SK-N-SH (cell line): ENCODE data around the gene ISLR. TPM values are rescaled to one million over a fixed set of nuclear protein-coding genes. Genes with fewer than 3 reads are reported as not detected.

Experiments
- CTCF ChIA-PET: fragments of 300-600, 350-600 bp; formaldehyde crosslinking; extraction: SDS; loops from one replicate; lab custom pipeline; 2021; lab: Yijun Ruan, JAX
- POLR2A ChIA-PET: fragments of 350-600 bp; sonication (Branson Sonifier 250); formaldehyde crosslinking; extraction: SDS; loops from one replicate; lab custom pipeline; 2020; ENCODE audit warnings: antibody characterized with exemption, inconsistent platforms; lab: Yijun Ruan, JAX
- DNase-seq: peaks from one replicate; pipeline ENCODE4 v3.0.0; 2012
- H2AFZ ChIP-seq: fragments of 200-600 bp; sonication (generic); 2 replicates; pipeline ENCODE4 v1.8.1; 2016; ENCODE audit warnings: antibody characterized with exemption, mild to moderate bottlenecking, low read depth
- H3F3A ChIP-seq: fragments of 200-600 bp; sonication (generic); replicated peaks from 2 replicates; pipeline ENCODE3; 2016; ENCODE audit warnings: antibody characterized with exemption, mild to moderate bottlenecking; ENCODE audit not compliant: insufficient read depth
- H3K27ac ChIP-seq, 2 experiments: fragments of 200-500 bp in 1 of 2; fragments of 200-600 bp in 1 of 2; sonication (Bioruptor generic) in 1 of 2; sonication (generic), shearing (Covaris generic) in 1 of 2; 2 replicates each; pipeline versions ENCODE4 v1.5.1 to v1.6.1; 2014 to 2016; ENCODE audit warnings: low read depth in 2 of 2, inconsistent platforms in 1 of 2, low read length in 1 of 2, mild to moderate bottlenecking in 1 of 2, mixed read lengths in 1 of 2
- H3K27me3 ChIP-seq: fragments of 200-600 bp; sonication (generic), shearing (Covaris generic); 2 replicates; pipeline ENCODE4 v1.6.1; 2016; ENCODE audit warnings: mixed run types; ENCODE audit not compliant: insufficient read depth
- H3K36me3 ChIP-seq, 2 experiments: fragments of 200-500 bp in 1 of 2; fragments of 200-600 bp in 1 of 2; sonication (Bioruptor generic) in 1 of 2; sonication (generic) in 1 of 2; replicated peaks in 1 of 2; 2 replicates each; pipeline versions ENCODE3 to v1.5.1; 2014 to 2016; ENCODE audit warnings: low read length in 1 of 2, mild to moderate bottlenecking in 1 of 2; ENCODE audit not compliant: insufficient read depth in 2 of 2, control insufficient read depth in 1 of 2
- H3K4me1 ChIP-seq, 2 experiments: fragments of 200-500 bp in 1 of 2; fragments of 200-600 bp in 1 of 2; sonication (Bioruptor generic) in 1 of 2; sonication (generic), shearing (Covaris generic) in 1 of 2; 2 replicates each; pipeline versions ENCODE4 v1.5.1 to v1.6.1; 2014 to 2016; ENCODE audit warnings: low read depth in 1 of 2, low read length in 1 of 2, mixed run types in 1 of 2; ENCODE audit not compliant: insufficient read depth in 2 of 2, control insufficient read depth in 1 of 2
- H3K4me2 ChIP-seq: fragments of 200-600 bp; sonication (generic), shearing (Covaris generic); 2 replicates; pipeline ENCODE4 v1.6.1; 2017; ENCODE audit warnings: mixed run types
- H3K4me3 ChIP-seq, 2 experiments: fragments of 200-500 bp in 1 of 2; fragments of 200-600 bp in 1 of 2; sonication (Bioruptor generic) in 1 of 2; sonication (generic), shearing (Covaris generic) in 1 of 2; 2 replicates each; pipeline versions ENCODE4 v1.5.1 to v1.8.1; 2014 to 2016; ENCODE audit warnings: low read depth in 2 of 2, inconsistent platforms in 1 of 2, low read length in 1 of 2, mild to moderate bottlenecking in 1 of 2, mixed read lengths in 1 of 2, moderate library complexity in 1 of 2
- H3K79me2 ChIP-seq: fragments of 200-600 bp; sonication (generic); 2 replicates; pipeline ENCODE4 v1.8.1; 2017; ENCODE audit warnings: mild to moderate bottlenecking; ENCODE audit not compliant: insufficient read depth
- H3K9ac ChIP-seq: fragments of 200-600 bp; sonication (generic); 2 replicates; pipeline ENCODE4 v1.6.1; 2017; ENCODE audit warnings: mixed run types
- H3K9me2 ChIP-seq: fragments of 200-600 bp; sonication (generic); 2 replicates; pipeline ENCODE4 v1.6.1; 2017; ENCODE audit warnings: mixed run types
- H3K9me3 ChIP-seq: fragments of 200-600 bp; sonication (generic); 2 replicates; pipeline ENCODE4 v1.6.1; 2017; ENCODE audit warnings: mixed run types, mild to moderate bottlenecking, moderate library complexity
- H4K20me1 ChIP-seq: fragments of 200-600 bp; sonication (generic); 2 replicates; pipeline ENCODE4 v1.6.1; 2017; ENCODE audit warnings: mild to moderate bottlenecking, mixed run types; ENCODE audit not compliant: insufficient read depth
- CHD2 ChIP-seq: fragments of 150-350 bp; IDR thresholded peaks from 2 replicates; pipeline ENCODE4 v1.6.1; 2018; ENCODE audit warnings: low read length; ENCODE audit not compliant: partially characterized antibody
- FOXJ3 ChIP-seq: sonication (generic); formaldehyde crosslinking; IDR thresholded peaks from 2 replicates; pipeline ENCODE4 v1.5.1; 2020; ENCODE audit warnings: mild to moderate bottlenecking, missing genetic modification reagents
- GABPA ChIP-seq: IDR thresholded peaks from 2 replicates; pipeline ENCODE4 v1.4.0; 2012; ENCODE audit warnings: low read depth, mild to moderate bottlenecking
- JUND ChIP-seq: IDR thresholded peaks from 2 replicates; pipeline ENCODE4 v1.4.0; 2012
- NFIC ChIP-seq: IDR thresholded peaks from 2 replicates; pipeline ENCODE4 v1.4.0; 2012; ENCODE audit warnings: borderline replicate concordance
- NRF1 ChIP-seq: IDR thresholded peaks from 2 replicates; pipeline ENCODE4 v1.6.1; 2012; ENCODE audit warnings: low read depth, mild to moderate bottlenecking, low read length
- POLR2AphosphoS5 ChIP-seq: IDR thresholded peaks from 2 replicates; pipeline ENCODE4 v1.6.1; 2012; ENCODE audit warnings: low read depth, low read length
- RCOR1 ChIP-seq: fragments of 150-350 bp; IDR thresholded peaks from 2 replicates; pipeline ENCODE4 v1.6.1; 2017; ENCODE audit warnings: antibody characterized with exemption, low read length
- RFX5 ChIP-seq: IDR thresholded peaks from 2 replicates; pipeline ENCODE4 v1.6.1; 2012; ENCODE audit warnings: mild to moderate bottlenecking, improper control_type of control experiment, low read length
- SIN3A ChIP-seq: IDR thresholded peaks from 2 replicates; pipeline ENCODE4 v1.6.1; 2012; ENCODE audit warnings: low read depth, mild to moderate bottlenecking, low read length, moderate library complexity, borderline replicate concordance
- SMC3 ChIP-seq: IDR thresholded peaks from 2 replicates; pipeline ENCODE4 v1.6.1; 2012; ENCODE audit warnings: low read depth, low read length, improper control_type of control experiment
- TAF1 ChIP-seq: IDR thresholded peaks from 2 replicates; pipeline ENCODE4 v1.6.1; 2012; ENCODE audit warnings: low read depth, mild to moderate bottlenecking, low read length, moderate library complexity, borderline replicate concordance
- TCF12 ChIP-seq: IDR thresholded peaks from 2 replicates; pipeline ENCODE4 v1.4.0; 2012
- TEAD4 ChIP-seq: IDR thresholded peaks from 2 replicates; pipeline ENCODE4 v1.4.0; 2012; ENCODE audit warnings: mild to moderate bottlenecking, borderline replicate concordance; ENCODE audit not compliant: insufficient read depth
- YY1 ChIP-seq: IDR thresholded peaks from 2 replicates; pipeline ENCODE4 v1.4.0; 2012; ENCODE audit warnings: low read depth, mild to moderate bottlenecking
- WGBS: methylation state at CpG from one replicate; pipeline ENCODE4 v1.1.6; 2017; ENCODE audit warnings: low lambda C conversion rate; 5-methylcytosine and 5-hydroxymethylcytosine counted together
- polyA plus RNA-seq, 3 experiments: library from polyadenylated mRNA; depleted of rRNA; stranded (reverse); fragments of >200 nt; gene quantifications; 2 replicates each; pipeline ENCODE4 v1.2.3, GENCODE V29; 2012
- TF ChIP-seq, protein P1 (sequence below): IDR thresholded peaks from 2 replicates; pipeline ENCODE4; 2012
- TF ChIP-seq, protein P2 (sequence below): fragments of 150-350 bp; IDR thresholded peaks from 2 replicates; pipeline ENCODE4 v1.6.1; 2016; ENCODE audit warnings: mild to moderate bottlenecking, low read depth, low read length
- TF ChIP-seq, protein P3 (sequence below): fragments of 200-600 bp; sonication (generic); IDR thresholded peaks from 2 replicates; pipeline ENCODE4 v1.6.1; 2017; ENCODE audit warnings: antibody characterized with exemption, mild to moderate bottlenecking, moderate library complexity

ISLR gene
- polyA plus RNA-seq, 1 of the 3 experiments (the other 2 are of a cell fraction) = 7.3 TPM

DNA sequence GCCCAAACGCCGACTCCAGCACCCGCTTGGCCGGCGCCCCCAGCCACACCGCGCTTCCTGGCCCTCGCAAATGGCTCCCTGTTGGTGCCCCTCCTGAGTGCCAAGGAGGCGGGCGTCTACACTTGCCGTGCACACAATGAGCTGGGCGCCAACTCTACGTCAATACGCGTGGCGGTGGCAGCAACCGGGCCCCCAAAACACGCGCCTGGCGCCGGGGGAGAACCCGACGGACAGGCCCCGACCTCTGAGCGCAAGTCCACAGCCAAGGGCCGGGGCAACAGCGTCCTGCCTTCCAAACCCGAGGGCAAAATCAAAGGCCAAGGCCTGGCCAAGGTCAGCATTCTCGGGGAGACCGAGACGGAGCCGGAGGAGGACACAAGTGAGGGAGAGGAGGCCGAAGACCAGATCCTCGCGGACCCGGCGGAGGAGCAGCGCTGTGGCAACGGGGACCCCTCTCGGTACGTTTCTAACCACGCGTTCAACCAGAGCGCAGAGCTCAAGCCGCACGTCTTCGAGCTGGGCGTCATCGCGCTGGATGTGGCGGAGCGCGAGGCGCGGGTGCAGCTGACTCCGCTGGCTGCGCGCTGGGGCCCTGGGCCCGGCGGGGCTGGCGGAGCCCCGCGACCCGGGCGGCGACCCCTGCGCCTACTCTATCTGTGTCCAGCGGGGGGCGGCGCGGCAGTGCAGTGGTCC lies 39.7 kb upstream of the ISLR start:
- Histone ChIP-seq H3F3A (peaks cover 7% of the 10 kb centered on the region), H3K4me2 (no peak overlapping the region), H3K79me2 (no peaks in the 10 kb centered on the region), H3K27me3 (peaks cover 22% of the 10 kb centered on the region), H3K9me3 (no peaks in the 10 kb centered on the region), H3K36me3 (no peaks in the 10 kb centered on the region), H2AFZ (no peak overlapping the region), H3K9me2 (no peaks in the 10 kb centered on the region), H3K4me3 (no peak overlapping the region; a peak in 1 of 4 replicates), H3K27ac (no peak overlapping the region), H4K20me1 (no peaks in the 10 kb centered on the region), H3K4me1 (peaks cover 10 to 38% of the 10 kb centered on the region in 2 experiments; a peak in 3 of 4 replicates), H3K9ac (no peak overlapping the region)
- ChIA-PET CTCF (interaction anchor here (0.6 to 3.0 kb wide), 10 partner anchors 36 to 175 kb away, joined by 3 to 9 read pairs (median 4); no protein-coding TSS in a partner anchor), POLR2A (no interaction called here)
- 97% methylated on average over 45 of the region's 71 CpGs for WGBS
- TF ChIP-seq TCF12 = no peak
- TF ChIP-seq TAF1 = no peak
- no peak for TF ChIP-seq GABPA
- TF ChIP-seq, protein P1, sequence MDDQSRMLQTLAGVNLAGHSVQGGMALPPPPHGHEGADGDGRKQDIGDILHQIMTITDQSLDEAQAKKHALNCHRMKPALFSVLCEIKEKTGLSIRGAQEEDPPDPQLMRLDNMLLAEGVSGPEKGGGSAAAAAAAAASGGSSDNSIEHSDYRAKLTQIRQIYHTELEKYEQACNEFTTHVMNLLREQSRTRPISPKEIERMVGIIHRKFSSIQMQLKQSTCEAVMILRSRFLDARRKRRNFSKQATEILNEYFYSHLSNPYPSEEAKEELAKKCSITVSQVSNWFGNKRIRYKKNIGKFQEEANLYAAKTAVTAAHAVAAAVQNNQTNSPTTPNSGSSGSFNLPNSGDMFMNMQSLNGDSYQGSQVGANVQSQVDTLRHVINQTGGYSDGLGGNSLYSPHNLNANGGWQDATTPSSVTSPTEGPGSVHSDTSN = no peak
- TF ChIP-seq NFIC = no peak
- TF ChIP-seq CHD2 = no peak
- TF ChIP-seq SMC3 = no peak
- TF ChIP-seq, protein P2, sequence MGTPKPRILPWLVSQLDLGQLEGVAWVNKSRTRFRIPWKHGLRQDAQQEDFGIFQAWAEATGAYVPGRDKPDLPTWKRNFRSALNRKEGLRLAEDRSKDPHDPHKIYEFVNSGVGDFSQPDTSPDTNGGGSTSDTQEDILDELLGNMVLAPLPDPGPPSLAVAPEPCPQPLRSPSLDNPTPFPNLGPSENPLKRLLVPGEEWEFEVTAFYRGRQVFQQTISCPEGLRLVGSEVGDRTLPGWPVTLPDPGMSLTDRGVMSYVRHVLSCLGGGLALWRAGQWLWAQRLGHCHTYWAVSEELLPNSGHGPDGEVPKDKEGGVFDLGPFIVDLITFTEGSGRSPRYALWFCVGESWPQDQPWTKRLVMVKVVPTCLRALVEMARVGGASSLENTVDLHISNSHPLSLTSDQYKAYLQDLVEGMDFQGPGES = no peak
- TF ChIP-seq NRF1 = no peak
- TF ChIP-seq YY1 = no peak
- TF ChIP-seq POLR2AphosphoS5 = no peak
- TF ChIP-seq, protein P3, sequence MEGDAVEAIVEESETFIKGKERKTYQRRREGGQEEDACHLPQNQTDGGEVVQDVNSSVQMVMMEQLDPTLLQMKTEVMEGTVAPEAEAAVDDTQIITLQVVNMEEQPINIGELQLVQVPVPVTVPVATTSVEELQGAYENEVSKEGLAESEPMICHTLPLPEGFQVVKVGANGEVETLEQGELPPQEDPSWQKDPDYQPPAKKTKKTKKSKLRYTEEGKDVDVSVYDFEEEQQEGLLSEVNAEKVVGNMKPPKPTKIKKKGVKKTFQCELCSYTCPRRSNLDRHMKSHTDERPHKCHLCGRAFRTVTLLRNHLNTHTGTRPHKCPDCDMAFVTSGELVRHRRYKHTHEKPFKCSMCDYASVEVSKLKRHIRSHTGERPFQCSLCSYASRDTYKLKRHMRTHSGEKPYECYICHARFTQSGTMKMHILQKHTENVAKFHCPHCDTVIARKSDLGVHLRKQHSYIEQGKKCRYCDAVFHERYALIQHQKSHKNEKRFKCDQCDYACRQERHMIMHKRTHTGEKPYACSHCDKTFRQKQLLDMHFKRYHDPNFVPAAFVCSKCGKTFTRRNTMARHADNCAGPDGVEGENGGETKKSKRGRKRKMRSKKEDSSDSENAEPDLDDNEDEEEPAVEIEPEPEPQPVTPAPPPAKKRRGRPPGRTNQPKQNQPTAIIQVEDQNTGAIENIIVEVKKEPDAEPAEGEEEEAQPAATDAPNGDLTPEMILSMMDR = no peak
- no peak for TF ChIP-seq SIN3A
- no peak for TF ChIP-seq FOXJ3 (CRISPR knock-in tag)
- no peak for TF ChIP-seq JUND
- no peak for TF ChIP-seq RFX5
- TF ChIP-seq RCOR1 = no peak
- TF ChIP-seq TEAD4 = no peak
- no peak for DNase-seq
